Activated CD4-positive, alpha-beta T cell treated with anti-CD3 and anti-CD28 coated beads, Interleukin-2, amount 10 ng/mL, durations not matched to agents 24 days and 14 days (primary cell): ENCODE results near the gene CCDC71L. TPM values are rescaled to one million over a fixed set of nuclear protein-coding genes. Genes with fewer than 3 reads are reported as not detected.

ENCODE experiments used
- DNase-seq: peaks from one replicate; pipeline ENCODE4 v3.0.0; 2022
- H3K27ac Mint-ChIP-seq: one replicate; pipeline ENCODE4 v1.8.0; 2022; ENCODE audit warnings: mild to moderate bottlenecking, mixed read lengths
- H3K27me3 Mint-ChIP-seq: one replicate; pipeline ENCODE4 v1.8.0; 2022; ENCODE audit warnings: mixed read lengths
- H3K36me3 Mint-ChIP-seq: one replicate; pipeline ENCODE4 v1.8.0; 2022; ENCODE audit warnings: low read depth, mild to moderate bottlenecking, mixed read lengths
- H3K4me1 Mint-ChIP-seq: one replicate; pipeline ENCODE4 v1.8.0; 2021; ENCODE audit warnings: mixed read lengths
- H3K4me3 Mint-ChIP-seq: one replicate; pipeline ENCODE4 v1.8.0; 2022; ENCODE audit warnings: mild to moderate bottlenecking, moderate library complexity, mixed read lengths
- H3K9me3 Mint-ChIP-seq: one replicate; pipeline ENCODE4 v1.8.0; 2021; ENCODE audit warnings: mixed read lengths
- intact Hi-C: fragments of 100-400 bp; cut with micrococcal nuclease; formaldehyde crosslinking; loops from one replicate; pipeline ENCODE4 v1.15.1; 2023
- total RNA-seq: library from RNA; stranded (reverse); gene quantifications from 2 replicates; pipeline ENCODE4 v1.2.3, GENCODE V29; 2022

Gene CCDC71L
- total RNA-seq, 1 donor from 2014 or later: 21.3 TPM

DNA sequence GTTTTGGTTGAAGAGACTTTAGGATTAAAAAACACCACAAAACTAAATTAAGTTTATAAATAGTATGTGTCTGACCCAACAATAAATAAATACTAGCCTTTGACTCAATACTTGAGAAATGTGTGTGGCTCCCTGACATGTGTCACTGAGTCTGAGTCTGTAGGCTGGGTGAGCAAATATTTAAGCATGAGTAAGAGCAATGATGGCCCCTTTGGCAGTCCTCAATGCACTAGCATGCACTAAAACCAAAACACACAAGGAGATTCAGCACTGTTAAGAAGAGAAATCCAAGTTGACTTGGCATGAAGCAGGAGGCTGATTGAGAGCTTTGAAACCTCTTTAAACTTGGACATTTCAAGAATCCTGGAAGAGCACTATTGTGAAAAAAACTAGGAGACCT is 37.1 kb downstream of the CCDC71L start:
- DNase-seq: no peak
- Mint-ChIP-seq H3K36me3 (no peaks in the 10 kb centered on the region), H3K4me3 (no peak overlapping the region), H3K27ac (no peak overlapping the region), H3K4me1 (peaks cover 5% of the 10 kb centered on the region), H3K27me3 (peaks cover 1% of the 10 kb centered on the region), H3K9me3 (peaks cover 9% of the 10 kb centered on the region)
- intact Hi-C loops: no loop called here

DNA sequence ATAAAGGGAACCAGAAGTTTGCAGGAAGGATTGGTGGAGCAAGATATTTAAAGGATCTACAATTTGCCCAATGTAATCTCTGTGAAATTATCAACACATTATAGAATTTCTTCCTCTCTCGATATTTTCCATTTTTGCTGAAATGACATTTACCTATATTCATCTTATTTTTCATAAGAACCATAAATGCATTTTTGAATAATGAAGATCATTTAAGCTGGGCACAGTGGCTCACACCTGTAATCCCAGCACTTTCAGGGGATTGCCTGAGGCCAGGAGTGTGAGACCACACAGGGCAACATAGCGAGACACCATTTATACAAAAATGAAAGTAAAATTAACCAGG is 37.7 kb downstream of the CCDC71L start:
- intact Hi-C loops: no loop called here
- Mint-ChIP-seq H3K36me3 (no peaks in the 10 kb centered on the region), H3K27me3 (peaks cover 1% of the 10 kb centered on the region), H3K4me3 (no peak overlapping the region), H3K27ac (no peak overlapping the region), H3K4me1 (peaks cover 5% of the 10 kb centered on the region), H3K9me3 (peaks cover 9% of the 10 kb centered on the region)
- no peak for DNase-seq

GRCh38 chr7:106622654-106623314 is 38.2 kb downstream of the CCDC71L start:
- no peak overlapping the region for H3K4me3 Mint-ChIP-seq
- no peak overlapping the region for H3K27ac Mint-ChIP-seq
- H3K4me1 Mint-ChIP-seq: peaks cover 5% of the 10 kb centered on the region
- peaks cover 9% of the 10 kb centered on the region for H3K9me3 Mint-ChIP-seq
- H3K27me3 Mint-ChIP-seq: peaks cover 1% of the 10 kb centered on the region
- no peak for DNase-seq
- no peaks in the 10 kb centered on the region for H3K36me3 Mint-ChIP-seq
- intact Hi-C loops: no loop called here

DNA sequence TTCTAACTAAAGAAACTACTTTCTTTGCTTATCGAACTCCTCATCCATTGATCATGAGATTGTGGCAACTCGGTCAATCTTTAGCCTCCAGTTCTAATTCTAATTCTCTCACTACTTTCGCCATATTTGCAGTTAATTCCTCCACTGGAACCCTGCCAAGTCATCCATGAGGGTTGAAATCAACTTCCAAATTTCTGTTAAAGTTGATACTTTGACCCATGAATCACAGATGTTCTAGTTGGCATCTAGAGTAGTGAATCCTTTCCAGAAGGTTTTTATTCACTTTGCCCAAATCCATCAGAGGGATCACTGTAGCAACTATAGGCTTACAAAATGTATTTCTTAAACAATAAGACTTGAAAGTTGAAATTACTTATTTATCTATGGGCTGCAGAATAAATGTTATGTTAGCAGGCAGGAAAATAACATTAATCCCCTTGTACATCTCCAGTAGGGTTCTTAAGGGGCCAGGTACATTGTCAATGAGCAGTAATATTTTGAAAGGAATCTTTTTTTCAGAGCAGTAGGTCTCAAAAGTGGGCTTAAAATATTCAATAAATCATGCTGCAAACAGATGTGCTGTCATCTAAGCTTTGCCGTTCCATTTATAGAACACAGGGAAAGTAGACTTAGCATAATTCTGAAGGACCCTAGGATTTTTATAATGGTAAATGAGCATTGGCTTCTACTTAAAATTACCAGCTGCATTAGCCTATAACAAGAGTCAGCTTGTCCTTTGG is 39.4 kb downstream of the CCDC71L start:
- Mint-ChIP-seq H3K9me3 (peaks cover 9% of the 10 kb centered on the region), H3K4me1 (peaks cover 5% of the 10 kb centered on the region), H3K27me3 (peaks cover 3% of the 10 kb centered on the region), H3K36me3 (no peaks in the 10 kb centered on the region), H3K4me3 (no peak overlapping the region), H3K27ac (no peak overlapping the region)
- intact Hi-C loops: no loop called here
- DNase-seq: no peak

DNA sequence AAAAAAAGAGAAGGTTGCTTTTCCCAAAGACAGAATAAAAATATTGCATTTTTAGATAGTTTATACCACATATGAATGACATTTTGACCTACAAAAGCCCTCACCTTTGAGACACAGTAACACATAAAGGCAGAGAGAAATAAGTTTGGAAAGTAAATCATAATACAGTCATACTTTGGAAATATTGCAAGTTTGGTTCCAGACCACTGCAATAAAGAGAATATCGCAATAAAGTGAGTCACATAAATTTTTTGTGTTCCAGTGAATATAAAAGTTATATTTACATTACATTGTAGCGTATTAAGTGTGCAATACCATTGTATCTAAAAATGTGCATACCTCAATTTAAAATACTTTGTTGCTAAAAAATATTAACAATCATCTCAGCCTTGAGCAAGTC is 40.3 kb downstream of the CCDC71L start:
- Mint-ChIP-seq H3K4me3 (no peak overlapping the region), H3K9me3 (peaks cover 9% of the 10 kb centered on the region), H3K27ac (no peak overlapping the region), H3K4me1 (peaks cover 2% of the 10 kb centered on the region), H3K36me3 (no peaks in the 10 kb centered on the region), H3K27me3 (peaks cover 3% of the 10 kb centered on the region)
- no peak for DNase-seq
- intact Hi-C loops: no loop called here

- Mint-ChIP-seq H3K4me1 (no peaks in the 10 kb centered on the region), H3K36me3 (no peaks in the 10 kb centered on the region), H3K27me3 (peaks cover 6% of the 10 kb centered on the region), H3K9me3 (peaks cover 13% of the 10 kb centered on the region), H3K4me3 (no peak overlapping the region), H3K27ac (no peak overlapping the region)
- no peak for DNase-seq
- intact Hi-C loops: no loop called here
Observed at GRCh38 chr7:106620034-106620433, 40.9 kb downstream of the CCDC71L start.

- no peaks in the 10 kb centered on the region for H3K4me1 Mint-ChIP-seq
- H3K9me3 Mint-ChIP-seq: peaks cover 13% of the 10 kb centered on the region
- H3K36me3 Mint-ChIP-seq: no peaks in the 10 kb centered on the region
- H3K27ac Mint-ChIP-seq: no peak overlapping the region
- no peak overlapping the region for H3K4me3 Mint-ChIP-seq
- intact Hi-C loops: no loop called here
- peaks cover 7% of the 10 kb centered on the region for H3K27me3 Mint-ChIP-seq
- DNase-seq: no peak
Observed at GRCh38 chr7:106619213-106619612, 41.7 kb downstream of the CCDC71L start.

- H3K4me1 Mint-ChIP-seq: no peaks in the 10 kb centered on the region
- DNase-seq: no peak
- intact Hi-C loops: no loop called here
- H3K9me3 Mint-ChIP-seq: peaks cover 13% of the 10 kb centered on the region
- peaks cover 7% of the 10 kb centered on the region for H3K27me3 Mint-ChIP-seq
- no peaks in the 10 kb centered on the region for H3K36me3 Mint-ChIP-seq
- H3K27ac Mint-ChIP-seq: no peak overlapping the region
- no peak overlapping the region for H3K4me3 Mint-ChIP-seq
Observed at GRCh38 chr7:106618480-106618879, 42.5 kb downstream of the CCDC71L start.

DNA sequence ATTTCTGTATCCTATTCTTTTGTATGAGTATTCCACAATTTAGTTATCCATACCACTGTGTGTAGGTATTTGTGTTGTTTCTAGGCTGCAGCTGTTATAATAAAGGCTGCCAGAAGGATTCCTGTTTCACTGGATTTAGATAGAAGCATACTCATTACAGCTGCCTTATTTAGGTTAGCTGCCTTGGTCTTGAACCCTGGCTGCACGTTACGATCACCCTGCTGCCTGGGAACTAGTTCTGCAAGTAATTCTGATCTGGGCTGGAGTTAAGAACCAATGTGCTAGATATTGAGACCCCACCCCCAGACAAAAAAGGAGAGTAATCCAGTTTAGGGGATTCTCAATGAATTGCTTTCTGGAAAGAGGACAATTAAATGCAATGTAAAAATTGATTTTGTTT is 43.1 kb downstream of the CCDC71L start:
- Mint-ChIP-seq H3K9me3 (peaks cover 13% of the 10 kb centered on the region), H3K4me1 (no peaks in the 10 kb centered on the region), H3K27ac (no peak overlapping the region), H3K36me3 (no peaks in the 10 kb centered on the region), H3K27me3 (peaks cover 7% of the 10 kb centered on the region), H3K4me3 (no peak overlapping the region)
- DNase-seq: no peak
- intact Hi-C loops: no loop called here

- intact Hi-C loops: no loop called here
Observed at GRCh38 chr7:106616708-106617051, 44.3 kb downstream of the CCDC71L start.

GRCh38 chr7:106615808-106616707 is 44.9 kb downstream of the CCDC71L start:
- no peaks in the 10 kb centered on the region for H3K4me1 Mint-ChIP-seq
- peaks cover 6% of the 10 kb centered on the region for H3K27me3 Mint-ChIP-seq
- no peaks in the 10 kb centered on the region for H3K36me3 Mint-ChIP-seq
- H3K9me3 Mint-ChIP-seq: peaks cover 9% of the 10 kb centered on the region
- no peak overlapping the region for H3K4me3 Mint-ChIP-seq
- intact Hi-C loops: no loop called here
- no peak for DNase-seq
- no peak overlapping the region for H3K27ac Mint-ChIP-seq

More at GRCh38 chr7:106616708-106617051, 44.3 kb downstream of the CCDC71L start:
- peaks cover 9% of the 10 kb centered on the region for H3K9me3 Mint-ChIP-seq
- H3K4me3 Mint-ChIP-seq: no peak overlapping the region
- no peak overlapping the region for H3K27ac Mint-ChIP-seq
- no peaks in the 10 kb centered on the region for H3K4me1 Mint-ChIP-seq
- DNase-seq: no peak
- H3K36me3 Mint-ChIP-seq: no peaks in the 10 kb centered on the region
- H3K27me3 Mint-ChIP-seq: peaks cover 6% of the 10 kb centered on the region

DNA sequence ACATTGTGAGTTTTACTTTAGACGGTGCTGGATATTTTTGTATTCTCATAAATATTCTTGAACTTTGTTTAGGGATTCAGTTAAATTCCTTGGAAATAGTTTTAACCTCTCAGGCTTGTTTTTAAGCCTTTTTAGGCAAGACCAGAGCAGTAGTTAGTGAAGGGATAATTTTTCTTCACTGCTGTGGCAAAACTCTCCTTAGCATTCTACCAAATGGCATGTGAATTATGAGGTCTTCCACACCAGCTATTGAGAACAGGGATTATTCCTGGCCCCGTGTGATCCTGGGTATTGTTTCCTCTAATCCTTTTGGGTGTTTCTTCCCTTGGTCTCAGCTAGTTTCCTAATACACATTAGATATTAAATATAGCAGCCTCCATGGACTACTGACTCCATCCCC is 46.2 kb downstream of the CCDC71L start:
- no peak for DNase-seq
- no peaks in the 10 kb centered on the region for H3K4me1 Mint-ChIP-seq
- H3K27me3 Mint-ChIP-seq: peaks cover 6% of the 10 kb centered on the region
- H3K4me3 Mint-ChIP-seq: no peak overlapping the region
- no peaks in the 10 kb centered on the region for H3K36me3 Mint-ChIP-seq
- no peak overlapping the region for H3K27ac Mint-ChIP-seq
- peaks cover 5% of the 10 kb centered on the region for H3K9me3 Mint-ChIP-seq
- intact Hi-C loops: no loop called here

GRCh38 chr7:106613848-106614560 is 47.0 kb downstream of the CCDC71L start:
- Mint-ChIP-seq H3K4me3 (no peak overlapping the region), H3K27ac (no peak overlapping the region), H3K27me3 (peaks cover 6% of the 10 kb centered on the region), H3K36me3 (no peaks in the 10 kb centered on the region), H3K4me1 (no peaks in the 10 kb centered on the region), H3K9me3 (peaks cover 4% of the 10 kb centered on the region)
- intact Hi-C loops: no loop called here
- no peak for DNase-seq
